Measurements from ENCODE around the gene SLC38A6.

SLC38A6 gene

DNA sequence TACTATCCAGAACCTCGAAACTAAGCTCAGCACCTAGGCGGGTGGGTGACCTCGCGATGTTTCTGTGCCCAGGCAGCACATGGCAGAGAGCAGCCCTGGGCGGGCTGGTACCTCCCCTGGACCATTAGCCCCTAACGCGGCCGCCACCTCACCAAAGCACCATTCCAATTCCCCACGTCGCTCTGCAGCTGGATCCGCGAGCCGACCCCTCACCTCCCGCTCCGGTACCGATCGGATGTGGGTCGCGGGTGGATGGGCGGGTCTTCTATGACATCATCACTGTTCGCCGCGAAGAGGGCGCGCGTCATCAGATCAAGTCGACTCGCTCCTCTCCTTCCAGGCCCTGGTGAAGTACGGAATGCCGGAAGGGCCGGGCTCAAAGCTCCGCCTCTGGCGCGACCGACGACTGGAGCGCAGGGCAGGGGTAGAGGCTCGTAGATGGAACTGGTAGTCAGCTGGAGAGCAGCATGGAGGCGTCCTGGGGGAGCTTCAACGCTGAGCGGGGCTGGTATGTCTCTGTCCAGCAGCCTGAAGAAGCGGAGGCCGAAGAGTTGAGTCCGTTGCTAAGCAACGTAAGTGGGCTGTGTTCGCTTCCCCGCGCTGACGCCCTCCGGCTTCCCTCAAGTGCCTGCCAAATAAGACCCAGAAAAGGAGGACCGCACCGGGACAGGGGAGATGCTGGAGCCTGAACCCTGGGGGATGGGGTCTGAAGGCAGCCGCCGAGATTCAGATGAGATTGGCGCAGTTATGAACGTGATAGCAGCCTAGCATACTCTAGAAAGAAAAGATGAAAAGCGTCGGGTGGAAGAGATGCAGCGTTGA lies at the start of gene SLC38A6, which contains the start of gene TRMT5:
TSS of gene SLC38A6 (plus strand) at position 435 of the 822 bp plus-strand sequence. CDS start at position 468, 33 bp downstream.
TSS of gene TRMT5 (minus strand) at position 269 of the 822 bp plus-strand sequence. CDS start at position 163, 106 bp downstream.
- peak; percentile 85 to 94 for DNase-seq

DNA sequence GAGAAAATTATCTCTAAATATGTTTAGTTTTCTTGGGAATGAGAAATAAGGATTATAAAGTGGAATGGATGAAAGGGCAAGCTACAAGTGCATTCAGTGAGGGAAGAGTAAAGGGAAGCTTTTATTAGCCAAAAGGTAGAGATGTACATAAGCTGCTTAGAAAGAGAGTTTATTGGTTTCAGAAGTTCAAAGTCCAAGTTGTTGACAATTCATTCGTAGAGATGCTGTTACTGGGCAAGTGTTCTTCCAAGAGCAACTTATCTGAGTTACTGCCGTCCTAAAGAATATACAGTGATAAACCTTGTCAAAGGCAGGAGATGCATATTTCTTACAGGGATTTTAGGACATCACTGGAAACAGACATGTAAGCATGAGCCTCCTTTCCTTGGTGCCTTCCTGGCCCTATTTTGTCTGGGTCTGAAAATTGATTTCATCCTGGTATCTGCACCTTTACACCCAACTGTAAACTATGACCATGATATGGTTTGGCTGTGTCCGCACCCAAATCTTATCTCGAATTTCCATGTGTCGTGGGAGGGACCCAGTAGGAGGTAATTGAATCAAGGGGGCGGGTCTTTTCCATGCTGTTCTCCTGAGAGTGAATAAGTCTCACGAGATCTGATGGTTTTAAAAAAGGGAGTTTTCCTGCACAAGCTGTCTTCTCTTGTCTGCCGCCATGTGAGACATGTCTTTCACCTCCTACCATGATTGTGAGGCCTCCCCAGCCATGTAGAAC lies 47.0 kb upstream of the SLC38A6 start:
- DNase-seq = no peak

DNA sequence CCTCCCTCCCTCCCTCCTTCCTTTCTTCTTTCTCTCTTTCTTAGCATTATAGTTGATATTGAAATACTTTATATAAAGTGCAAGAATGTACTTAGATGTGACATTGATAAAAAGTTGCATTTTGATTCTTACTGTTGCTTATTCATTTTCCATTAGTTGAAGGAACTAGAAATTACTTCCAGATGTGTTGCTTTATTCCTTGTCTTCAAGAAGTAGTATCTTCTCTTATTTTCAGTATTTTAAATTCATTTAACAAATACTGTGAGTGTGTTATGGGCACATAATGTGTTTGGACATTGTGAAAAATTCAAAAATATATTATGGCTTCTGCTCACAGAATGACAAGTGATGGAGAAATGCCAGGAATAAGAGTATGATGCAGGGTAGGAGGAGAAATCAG lies 45.7 kb upstream of the SLC38A6 start:
- DNase-seq = no peak

DNA sequence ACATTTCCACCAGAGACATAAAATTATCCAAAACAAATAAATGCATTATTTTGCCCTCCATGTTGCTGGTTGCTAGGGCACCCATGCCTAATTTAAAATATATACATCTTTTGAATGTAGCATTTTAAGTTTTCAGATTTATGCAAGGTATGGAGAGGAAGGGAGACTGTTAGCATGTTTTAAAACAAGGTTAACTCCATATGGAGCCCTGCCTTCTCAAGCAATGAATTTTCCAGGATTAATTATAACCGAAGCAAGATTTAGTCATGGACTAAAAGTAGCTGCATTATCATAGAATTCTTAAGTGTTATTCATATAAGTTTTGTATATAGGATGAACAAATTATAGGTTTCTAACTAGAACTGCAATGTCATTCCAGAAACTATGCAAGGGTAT lies 37.4 kb upstream of the SLC38A6 start:
- no peak for DNase-seq

DNA sequence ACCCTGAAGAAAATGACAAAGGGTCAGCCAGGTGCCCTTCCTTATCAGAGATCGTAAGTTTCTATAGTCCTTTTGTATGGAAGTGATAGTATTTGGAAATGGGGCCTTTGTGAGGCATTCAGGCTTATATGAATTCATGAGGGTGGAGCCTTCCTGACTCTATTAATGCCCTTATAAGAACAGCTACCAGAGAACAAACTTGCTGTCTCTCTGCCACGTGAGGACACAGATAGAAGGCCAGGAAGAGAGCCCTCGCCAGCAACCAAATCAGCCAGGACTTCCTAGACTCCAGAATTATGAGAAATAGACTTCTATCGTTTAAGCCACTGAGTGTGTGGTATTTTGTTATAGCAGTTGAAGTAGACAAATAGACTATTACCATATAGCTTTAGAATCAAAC lies 36.8 kb upstream of the SLC38A6 start:
- no peak for DNase-seq

DNA sequence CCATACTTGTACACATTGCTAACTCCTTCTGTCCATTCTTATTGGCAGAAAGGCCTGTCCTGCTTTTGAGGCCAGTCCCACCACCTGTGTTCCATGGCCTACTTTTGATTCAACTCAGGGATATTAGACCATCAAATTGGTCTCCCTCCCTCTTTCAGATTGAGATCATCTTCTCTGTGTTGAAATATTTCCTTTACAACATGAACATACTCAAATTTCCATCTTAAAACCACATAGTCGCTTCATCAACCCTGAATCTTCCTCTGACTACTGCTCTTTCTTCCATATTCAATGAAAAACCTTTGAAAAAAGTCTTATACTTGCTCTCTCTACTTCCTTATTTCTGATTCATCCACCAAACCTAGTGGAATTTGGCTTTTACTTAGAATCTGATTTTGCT lies 35.1 kb upstream of the SLC38A6 start:
- DNase-seq = no peak

DNA sequence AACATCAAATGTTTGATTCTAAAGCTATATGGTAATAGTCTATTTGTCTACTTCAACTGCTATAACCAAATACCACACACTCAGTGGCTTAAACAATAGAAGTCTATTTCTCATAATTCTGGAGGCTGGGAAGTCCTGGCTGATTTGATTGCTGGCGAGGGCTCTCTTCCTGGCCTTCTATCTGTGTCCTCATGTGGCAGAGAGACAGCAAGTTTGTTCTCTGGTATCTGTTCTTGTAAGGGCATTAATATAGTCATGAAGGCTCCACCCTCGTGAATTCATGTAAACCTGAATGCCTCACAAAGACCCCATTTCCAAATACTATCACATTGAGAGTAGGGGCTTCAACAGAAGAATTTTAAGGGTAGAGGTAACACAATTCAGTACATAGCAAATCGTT lies 34.3 kb upstream of the SLC38A6 start:
- no peak for DNase-seq

DNA sequence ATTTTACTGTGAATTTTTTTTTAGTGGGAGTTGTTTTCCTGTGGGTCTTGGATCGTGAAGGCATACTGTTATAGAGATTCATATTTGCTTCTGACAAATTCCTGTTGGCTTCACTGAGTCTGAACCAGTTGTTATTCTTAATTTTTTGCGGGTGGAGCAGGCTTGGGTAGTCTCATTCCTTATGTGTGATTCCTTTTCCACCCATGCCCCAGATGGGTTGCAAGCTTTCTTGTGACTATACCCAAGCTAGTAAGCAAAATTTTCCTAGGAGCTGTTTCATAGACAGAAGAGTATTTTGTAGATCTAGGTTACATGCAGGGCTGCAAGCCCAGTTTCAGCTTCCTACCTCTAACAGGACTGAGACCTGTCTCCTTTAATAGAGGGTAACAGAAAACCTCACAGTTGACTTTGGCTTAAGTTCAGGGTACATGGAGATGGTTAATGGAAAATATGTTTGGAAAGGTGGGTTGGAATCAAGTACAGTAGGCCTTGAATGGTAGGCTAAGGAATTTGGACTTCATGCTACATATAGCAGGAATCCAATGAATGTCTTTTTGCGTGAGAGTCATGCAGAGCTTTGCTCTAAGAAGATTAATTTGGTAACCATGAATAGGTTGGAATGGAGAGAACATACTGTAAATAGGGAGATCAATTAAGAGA lies 29.1 kb upstream of the SLC38A6 start:
- DNase-seq = no peak

DNA sequence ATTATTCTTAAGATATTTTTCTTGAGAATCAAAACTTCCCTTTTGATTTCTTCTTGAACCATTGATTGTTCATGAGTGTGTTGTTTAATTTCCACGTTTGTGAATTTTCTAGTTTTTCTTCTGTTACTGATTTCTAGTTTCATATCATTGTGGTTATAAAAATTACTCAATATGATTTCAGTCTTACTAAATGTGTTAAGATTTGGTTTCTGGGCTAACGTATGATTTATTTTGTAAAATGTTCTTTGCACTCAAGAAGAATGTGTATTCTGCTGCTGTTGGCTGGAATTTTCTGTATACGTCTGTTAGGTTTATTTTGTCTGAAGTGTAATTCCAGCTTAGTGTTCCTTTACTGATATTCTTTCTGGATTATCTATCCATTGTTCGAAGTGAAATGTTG lies 24.8 kb upstream of the SLC38A6 start:
- DNase-seq = no peak

DNA sequence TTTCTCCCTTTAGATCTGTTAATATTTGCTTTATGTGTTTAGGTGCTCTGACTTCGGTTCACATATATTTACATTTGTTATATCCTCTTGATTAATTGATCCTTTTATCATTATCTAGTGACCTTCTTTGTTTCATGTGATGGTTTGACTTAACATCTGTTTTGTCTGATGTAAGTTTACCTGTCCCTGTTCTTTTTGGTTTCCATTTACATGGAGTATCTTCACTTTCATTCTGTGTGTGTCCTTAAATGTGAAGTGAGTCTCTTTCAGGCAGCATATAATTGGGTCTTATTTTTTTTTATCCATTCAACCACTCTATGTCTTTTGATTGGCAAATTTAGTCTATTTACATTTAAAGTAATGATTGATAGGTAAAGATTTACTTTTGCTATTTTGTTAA lies 24.4 kb upstream of the SLC38A6 start:
- DNase-seq = no peak

DNA sequence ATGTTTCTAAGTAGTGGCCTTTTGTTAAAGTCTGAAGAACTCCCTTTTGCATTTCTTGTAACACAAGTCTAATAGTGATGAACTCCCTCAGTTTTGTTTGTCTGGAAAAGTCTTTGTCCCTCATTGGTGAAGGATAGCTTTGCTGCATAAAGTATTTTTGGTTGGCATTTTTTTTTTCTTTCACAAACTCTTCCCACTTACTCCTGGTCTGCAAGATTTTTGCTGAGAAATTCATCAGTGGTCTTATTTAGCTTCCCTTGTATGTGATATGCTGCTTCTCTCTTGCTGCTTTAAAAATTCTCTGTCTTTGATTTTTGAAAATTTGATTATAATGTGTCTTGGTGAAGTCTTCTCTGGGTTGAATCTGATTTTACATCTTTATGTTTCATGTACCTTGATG lies 22.9 kb upstream of the SLC38A6 start:
- no peak for DNase-seq

DNA sequence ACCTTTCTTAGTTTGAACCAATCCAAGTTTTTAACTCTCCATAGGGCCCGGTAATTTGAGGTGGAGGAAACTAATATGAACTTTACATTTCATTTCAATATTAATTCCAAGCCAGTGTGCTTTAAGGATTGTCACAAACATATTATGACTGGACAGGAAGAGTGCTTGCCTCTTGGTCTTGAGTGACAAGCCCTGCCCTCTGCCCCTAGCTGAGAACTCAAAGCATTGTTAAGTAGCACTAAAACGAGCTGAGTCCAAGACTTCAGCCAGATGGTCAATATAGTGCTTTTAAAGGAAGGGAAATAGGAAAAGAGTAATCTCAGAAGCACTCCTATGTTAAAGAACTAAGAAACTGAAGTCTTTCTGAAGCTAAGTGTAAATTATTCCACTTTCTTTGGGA lies 17.3 kb upstream of the SLC38A6 start:
- DNase-seq = no peak

DNA sequence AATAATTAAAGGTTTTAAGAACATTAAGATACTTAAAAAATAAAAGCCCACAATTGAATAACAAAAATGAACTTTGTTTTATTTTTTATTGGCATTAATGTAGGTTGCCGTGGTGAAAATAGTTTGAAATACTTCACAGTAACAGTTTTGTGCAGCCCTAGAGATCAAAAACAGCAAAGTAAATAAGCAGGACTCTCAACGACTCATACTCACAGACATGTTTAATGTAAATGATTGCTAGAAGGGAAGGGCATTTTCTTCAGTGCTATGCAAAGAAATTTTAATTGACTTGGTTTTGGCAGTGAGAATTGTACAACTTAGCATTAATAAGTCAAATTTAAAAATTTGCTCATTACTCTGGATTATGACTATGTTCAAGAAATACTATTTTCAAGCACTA lies 16.1 kb upstream of the SLC38A6 start:
- no peak for DNase-seq

DNA sequence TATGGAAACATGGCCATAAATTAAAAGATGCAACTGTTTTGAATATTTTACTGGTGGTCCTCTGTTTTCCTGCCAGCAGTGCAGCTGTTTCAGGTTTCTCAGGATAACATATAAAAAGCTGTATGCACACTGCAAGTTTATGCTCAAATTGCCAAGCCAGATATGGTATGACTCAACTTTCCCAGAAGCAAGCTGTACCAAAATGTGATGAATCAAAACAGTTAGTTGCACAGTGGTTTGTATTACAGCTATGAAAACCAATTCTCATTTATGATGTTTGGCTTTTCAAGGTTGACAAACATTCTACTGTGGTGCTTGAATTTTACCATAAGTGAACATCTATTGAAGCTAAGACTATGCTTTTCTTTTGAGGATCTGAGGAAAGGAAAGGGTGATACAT lies 15.6 kb upstream of the SLC38A6 start:
- DNase-seq = no peak

DNA sequence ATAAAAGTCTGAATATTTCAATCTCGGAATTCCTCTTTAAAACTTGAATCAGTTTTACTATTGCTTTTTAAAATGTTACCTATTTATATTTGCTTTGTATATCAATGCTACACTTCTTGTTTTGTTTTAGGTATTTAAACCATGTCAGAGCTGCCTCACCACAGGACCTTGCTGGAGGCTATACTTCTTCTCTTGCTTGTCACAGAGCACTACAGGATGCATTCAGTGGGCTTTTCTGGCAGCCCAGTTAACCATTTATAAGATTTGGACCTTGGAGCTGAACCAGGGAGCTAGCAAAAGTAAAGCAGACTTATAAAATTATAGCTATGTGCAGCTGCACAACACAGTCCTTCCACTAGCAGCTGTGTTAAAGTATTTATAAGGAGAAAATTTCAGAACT lies 12.9 kb upstream of the SLC38A6 start:
- no peak for DNase-seq

DNA sequence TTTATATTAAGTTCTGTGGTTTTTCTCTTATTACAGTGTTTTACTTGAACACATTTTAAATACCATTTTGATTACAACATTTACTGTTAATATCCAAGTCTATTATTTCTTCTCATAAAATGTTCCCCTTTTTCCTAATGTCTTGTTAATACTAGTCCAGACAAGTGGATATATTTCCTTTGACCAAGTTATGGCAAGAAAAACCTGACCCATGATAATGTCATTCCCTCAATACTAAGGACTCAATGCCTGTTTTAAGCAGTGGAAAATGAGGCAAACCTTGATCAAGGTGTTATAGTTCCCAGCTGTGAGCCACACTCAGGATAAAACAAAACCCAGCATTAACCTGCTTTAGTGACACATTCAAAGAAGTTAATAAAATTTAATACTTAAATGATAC lies 12.4 kb upstream of the SLC38A6 start:
- no peak for DNase-seq

DNA sequence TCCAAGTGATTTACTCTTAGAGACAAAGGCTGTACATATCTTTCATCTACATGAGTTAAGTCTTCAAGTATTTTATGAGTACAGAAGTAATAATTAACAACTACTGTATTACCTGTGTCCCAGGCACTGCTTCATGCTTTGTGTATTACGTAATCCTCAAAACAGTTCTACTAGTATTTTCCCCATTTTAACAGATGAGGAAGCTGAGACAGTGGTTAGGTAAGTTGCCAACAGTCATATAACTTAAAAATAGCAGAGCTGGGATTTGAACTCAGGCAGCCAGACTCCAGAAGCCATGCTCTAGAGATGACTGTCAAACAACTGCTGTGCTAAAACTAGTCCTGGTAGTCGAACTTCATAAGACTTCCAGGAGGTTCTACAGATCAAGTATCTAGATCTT lies 10.9 kb upstream of the SLC38A6 start:
- no peak for DNase-seq

DNA sequence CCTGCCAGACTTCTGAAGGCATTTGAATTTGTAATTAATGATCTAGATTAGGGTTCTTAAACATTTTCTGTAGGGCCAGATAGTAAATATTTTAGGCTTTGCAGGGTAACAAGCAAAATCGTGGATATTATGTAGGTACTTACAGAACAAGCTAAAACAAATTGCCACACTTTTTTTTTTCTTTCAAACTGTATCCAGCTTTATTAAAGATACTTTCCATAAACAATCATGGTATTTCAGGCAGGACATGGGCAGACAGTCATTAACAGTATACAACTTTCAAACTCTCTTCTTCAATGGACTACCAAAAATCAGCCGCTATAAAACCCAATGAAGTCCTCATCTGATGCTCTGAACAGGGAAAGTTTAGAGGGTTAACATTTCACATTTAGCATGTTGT lies 9.8 kb upstream of the SLC38A6 start:
- no peak for DNase-seq

DNA sequence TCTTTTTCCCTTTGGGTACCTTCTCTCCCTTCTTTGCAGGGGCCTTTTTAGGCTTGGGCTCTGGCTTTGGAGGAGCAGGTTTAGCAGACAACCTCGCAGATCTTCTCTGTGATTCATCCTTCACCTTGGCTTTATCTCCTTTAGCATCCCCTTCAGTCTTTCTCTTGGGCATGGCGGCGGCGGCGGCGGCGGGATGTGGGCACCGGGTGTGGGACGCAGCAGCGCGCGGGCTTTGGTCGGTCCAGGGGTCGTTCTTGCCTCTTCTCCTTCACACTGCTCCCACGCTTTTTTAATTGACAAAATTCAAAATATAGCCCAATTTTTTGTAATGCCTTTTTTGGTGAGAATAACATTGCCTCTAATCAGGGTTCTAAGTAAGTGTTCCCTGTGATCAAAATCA lies 8.8 kb upstream of the SLC38A6 start:
- DNase-seq = no peak

DNA sequence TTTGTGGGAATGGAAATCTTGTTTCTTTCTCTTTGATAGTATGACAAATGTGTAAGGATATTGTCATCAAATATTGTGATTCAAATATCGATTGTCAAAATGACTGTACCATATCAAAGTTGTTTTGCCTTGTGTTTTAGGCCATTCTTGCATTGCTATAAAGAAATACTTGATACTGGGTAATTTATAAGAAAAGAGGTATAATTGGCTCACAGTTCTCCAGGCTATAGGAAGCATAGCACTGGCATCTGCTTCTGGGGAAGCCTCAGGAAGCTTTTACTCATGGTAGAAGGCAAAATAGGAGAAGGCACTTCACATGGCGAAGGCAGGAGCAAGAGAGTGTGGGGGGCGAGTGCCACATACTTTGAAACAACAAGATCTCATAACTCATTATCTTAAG lies 8.0 kb upstream of the SLC38A6 start:
- DNase-seq = no peak

DNA sequence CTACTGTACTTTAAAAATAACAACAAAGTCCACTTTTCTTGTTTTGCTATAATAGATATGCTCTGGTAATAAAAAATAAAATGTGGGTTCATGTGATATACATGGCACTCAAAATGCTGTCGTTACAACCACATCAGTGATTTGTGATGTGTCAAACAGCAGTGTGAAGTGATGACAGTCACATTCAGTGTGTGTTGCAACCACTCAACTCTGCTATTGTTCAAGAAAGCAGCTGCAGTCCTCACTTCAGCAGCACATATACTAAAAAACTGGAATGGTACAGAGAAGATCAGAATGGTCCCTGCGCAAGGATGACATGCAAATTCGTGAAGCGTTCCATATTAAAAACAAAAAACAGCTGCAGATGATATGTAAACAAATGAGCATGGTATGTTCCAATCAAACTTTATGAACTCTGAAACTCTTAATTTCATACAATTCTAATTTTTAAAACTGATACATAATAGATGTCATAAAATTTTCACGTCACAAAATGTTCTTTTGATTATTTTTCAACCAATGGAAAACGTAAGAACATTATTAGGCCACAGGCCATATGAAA lies 6.9 kb upstream of the SLC38A6 start:
- no peak for DNase-seq

DNA sequence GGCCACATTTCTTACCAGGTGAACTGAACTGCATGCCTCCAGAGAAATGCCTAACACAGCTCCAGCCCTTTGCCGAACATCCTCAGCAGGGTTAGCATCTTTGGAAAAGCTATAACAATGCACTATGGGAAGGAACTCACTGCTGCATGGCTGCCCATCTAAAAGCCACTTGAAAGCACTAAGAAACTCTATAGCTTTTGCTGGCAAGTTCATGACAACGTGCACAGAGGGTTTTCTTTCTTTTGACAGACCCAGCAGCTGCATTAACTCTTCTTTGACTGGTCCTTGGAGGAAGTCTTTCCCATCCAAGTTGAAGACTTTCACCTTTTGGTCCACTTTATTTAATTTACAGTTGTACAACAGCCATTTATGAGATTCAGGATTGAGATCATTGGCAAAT lies 5.5 kb upstream of the SLC38A6 start:
- DNase-seq = no peak

DNA sequence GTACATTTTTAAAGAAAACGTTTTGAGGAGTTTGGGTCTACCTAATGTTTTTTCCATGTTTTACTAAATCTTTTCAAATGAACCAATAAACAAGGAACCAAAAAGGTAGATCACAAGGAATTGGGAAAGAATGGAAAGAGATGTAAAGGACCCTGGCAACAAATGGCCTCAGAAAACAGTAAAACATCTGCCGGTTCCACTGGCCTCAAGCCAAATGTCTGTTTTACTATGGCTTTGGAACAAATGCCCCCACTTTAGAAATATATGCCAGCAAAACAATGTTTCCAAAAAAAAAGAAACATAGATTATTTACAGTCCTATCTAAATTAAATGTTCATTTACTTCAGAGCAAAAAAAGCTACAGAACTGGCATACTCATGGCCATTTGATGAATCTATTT lies 3.2 kb upstream of the SLC38A6 start:
- DNase-seq = peak in 1 of 2 experiments; percentile 35

Data from NCI-H446 (cell line).